Gastroesophageal sphincter (tissue), 3 donors: ENCODE measurements around the gene POT1.

Experiments
- CTCF ChIP-seq, 4 experiments: fragments of 200-600 bp in 2 of 4; fragments of 450-650 bp in 2 of 4; sonication (generic) in 1 of 4; IDR thresholded peaks; one replicate each; pipeline ENCODE4 v1.5.1; 2017 to 2019; ENCODE audit warnings: antibody characterized with exemption in 4 of 4, mild to moderate bottlenecking in 2 of 4, moderate library complexity in 2 of 4
- EP300 ChIP-seq: sonication (generic); formaldehyde crosslinking; IDR thresholded peaks from one replicate; pipeline ENCODE4 v1.6.1; 2017; ENCODE audit warnings: antibody characterized with exemption, mild to moderate bottlenecking
- POLR2A ChIP-seq, 2 donors: fragments of 450-650 bp; IDR thresholded peaks; one replicate each; pipeline ENCODE4 v1.6.1; 2017; ENCODE audit warnings: antibody characterized with exemption in 2 of 2, mild to moderate bottlenecking in 2 of 2, moderate library complexity in 1 of 2

DNA sequence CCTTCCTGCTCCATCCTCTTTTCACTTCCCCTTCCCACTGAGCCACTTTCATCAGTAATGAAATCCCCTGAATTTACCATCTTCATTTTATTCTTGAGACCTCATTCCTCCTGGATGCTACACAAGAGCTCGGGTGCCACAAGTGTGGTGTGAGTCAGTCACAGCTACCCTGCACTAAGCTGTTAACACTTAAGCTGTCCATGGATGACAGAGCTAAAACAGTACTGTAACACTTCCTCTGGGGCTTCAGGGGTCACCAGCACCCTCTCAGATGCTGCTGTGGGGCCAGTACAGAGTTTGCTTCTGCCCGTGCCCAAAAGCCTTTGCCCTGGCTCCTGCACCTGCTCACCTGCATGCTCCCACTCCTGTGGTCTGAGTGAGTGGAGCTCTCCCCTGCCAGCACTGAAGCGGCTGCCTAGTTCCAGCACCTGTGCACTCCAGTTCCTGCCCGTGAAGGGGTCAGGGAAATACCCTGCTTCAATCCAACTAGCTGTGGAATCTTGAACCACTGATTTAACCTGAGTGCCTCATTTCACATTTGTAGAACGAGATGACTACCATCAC, 71.9 kb downstream of the POT1 start:
- TF ChIP-seq CTCF (IDR thresholded peaks at IDR 0.05), result no peak
- TF ChIP-seq POLR2A (IDR thresholded peaks at IDR 0.05), result no peak
- TF ChIP-seq EP300, result no peak
